ENCODE data around the gene GLCE.

The GLCE gene

DNA sequence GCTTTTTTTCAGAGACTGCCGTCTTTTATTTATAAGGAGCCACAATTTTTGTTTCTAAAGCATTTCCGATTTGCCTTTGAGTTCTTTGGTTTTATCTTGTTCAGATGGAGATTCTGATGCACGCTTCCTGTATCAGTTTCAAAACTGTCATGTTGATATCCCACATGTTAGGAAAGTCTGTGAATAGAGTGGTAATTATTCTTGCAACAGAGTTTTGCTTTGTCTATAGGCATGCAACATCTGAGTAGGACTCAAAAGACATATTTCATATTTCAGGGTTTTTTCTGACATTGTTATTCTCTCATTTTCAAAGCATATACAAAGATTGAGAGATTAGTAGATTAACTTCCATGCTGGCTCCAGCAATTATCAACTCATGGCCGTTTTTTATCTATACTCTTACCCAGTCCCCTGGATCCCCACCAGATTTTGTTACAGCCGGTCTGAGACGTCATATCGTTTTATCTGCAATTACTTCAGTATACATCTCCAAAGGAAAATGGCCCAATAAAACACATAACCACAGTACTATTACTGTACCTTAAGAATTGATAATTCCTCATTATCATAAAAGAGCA lies 160.6 kb downstream of the GLCE start:
- no peak for DNase-seq (ENCODE audit: low read depth in 2 of 2)

All from stimulated activated CD4-positive, alpha-beta T cell treated with anti-CD3 and anti-CD28 coated beads, Interleukin-1b, Interleukin-23, amount 100 ng/mL, for 4 hours (primary cell).